Loucy (cell line): ENCODE measurements around the gene WDR75.
A peak's percentile ranks its signal among the peaks of the same experiment; 100 is the strongest.

ENCODE experiments used
- H2AFZ ChIP-seq: fragments of 200-600 bp; sonication (generic); 2 replicates; pipeline ENCODE4 v1.6.0; 2016; ENCODE audit warnings: antibody characterized with exemption, mild to moderate bottlenecking, low read length, moderate library complexity
- H3F3A ChIP-seq: fragments of 200-600 bp; 2 replicates; pipeline ENCODE4 v1.6.0; 2016; ENCODE audit warnings: antibody characterized with exemption, low read depth, mild to moderate bottlenecking
- H3K27me3 ChIP-seq: fragments of 200-600 bp; sonication (generic); 2 replicates; pipeline ENCODE4 v1.6.1; 2014; ENCODE audit warnings: low read length, mild to moderate bottlenecking; ENCODE audit not compliant: insufficient read depth, poor library complexity, severe bottlenecking
- H3K36me3 ChIP-seq: fragments of 200-600 bp; sonication (generic); 2 replicates; pipeline ENCODE4 v1.6.1; 2016; ENCODE audit warnings: low read length; ENCODE audit not compliant: insufficient read depth
- H3K4me1 ChIP-seq: fragments of 200-600 bp; sonication (generic); 2 replicates; pipeline ENCODE4 v1.5.1; 2014; ENCODE audit warnings: low read length, mild to moderate bottlenecking; ENCODE audit not compliant: insufficient read depth, poor library complexity, severe bottlenecking
- H3K4me2 ChIP-seq: fragments of 200-600 bp; sonication (generic); 2 replicates; pipeline ENCODE4 v1.6.0; 2014; ENCODE audit warnings: antibody characterized with exemption, low read length, low read depth, mild to moderate bottlenecking; ENCODE audit not compliant: poor library complexity, severe bottlenecking
- H3K4me3 ChIP-seq: fragments of 200-600 bp; sonication (generic); 2 replicates; pipeline ENCODE4 v1.5.1; 2014; ENCODE audit warnings: low read length, mild to moderate bottlenecking, mixed read lengths; ENCODE audit not compliant: poor library complexity, severe bottlenecking
- H3K79me2 ChIP-seq: fragments of 200-600 bp; sonication (generic); 2 replicates; pipeline ENCODE4 v1.6.1; 2014; ENCODE audit warnings: low read length; ENCODE audit not compliant: insufficient read depth
- H3K9ac ChIP-seq: fragments of 200-600 bp; sonication (generic); 2 replicates; pipeline ENCODE4 v1.6.0; 2014; ENCODE audit warnings: mild to moderate bottlenecking, low read depth, low read length, moderate library complexity; ENCODE audit not compliant: poor library complexity, severe bottlenecking
- H3K9me2 ChIP-seq: fragments of 200-600 bp; sonication (generic); replicated peaks from 2 replicates; pipeline ENCODE4 v1.6.1; 2016; ENCODE audit warnings: low read depth, low read length, mixed read lengths
- H3K9me3 ChIP-seq: fragments of 200-600 bp; sonication (generic); 2 replicates; pipeline ENCODE4 v1.6.1; 2014; ENCODE audit warnings: mild to moderate bottlenecking, antibody characterized with exemption, low read length, low read depth; ENCODE audit not compliant: insufficient read depth
- H4K20me1 ChIP-seq: fragments of 200-600 bp; sonication (generic); 2 replicates; pipeline ENCODE4 v1.6.0; 2014; ENCODE audit warnings: antibody characterized with exemption, low read length, mild to moderate bottlenecking; ENCODE audit not compliant: insufficient read depth, poor library complexity, severe bottlenecking
- EZH2phosphoT487 ChIP-seq: fragments of 200-600 bp; IDR thresholded peaks from 2 replicates; pipeline ENCODE4 v1.6.1; 2018; ENCODE audit warnings: antibody characterized with exemption, mild to moderate bottlenecking, moderate library complexity, borderline replicate concordance
- TF ChIP-seq, protein P1 (sequence below): fragments of 200-600 bp; sonication (generic); conservative IDR thresholded peaks from 2 replicates; pipeline ENCODE4 v1.5.1; 2014; ENCODE audit warnings: mild to moderate bottlenecking, antibody characterized with exemption, low read length

WDR75 gene

GRCh38 chr2:189504238-189504637 lies 63.0 kb downstream of the WDR75 start:
- no peak overlapping the region for H3K4me2 ChIP-seq
- H3K36me3 ChIP-seq, result no peaks in the 10 kb centered on the region
- H3K9ac ChIP-seq, result no peak overlapping the region
- TF ChIP-seq EZH2phosphoT487, result no peak
- TF ChIP-seq, protein P1, sequence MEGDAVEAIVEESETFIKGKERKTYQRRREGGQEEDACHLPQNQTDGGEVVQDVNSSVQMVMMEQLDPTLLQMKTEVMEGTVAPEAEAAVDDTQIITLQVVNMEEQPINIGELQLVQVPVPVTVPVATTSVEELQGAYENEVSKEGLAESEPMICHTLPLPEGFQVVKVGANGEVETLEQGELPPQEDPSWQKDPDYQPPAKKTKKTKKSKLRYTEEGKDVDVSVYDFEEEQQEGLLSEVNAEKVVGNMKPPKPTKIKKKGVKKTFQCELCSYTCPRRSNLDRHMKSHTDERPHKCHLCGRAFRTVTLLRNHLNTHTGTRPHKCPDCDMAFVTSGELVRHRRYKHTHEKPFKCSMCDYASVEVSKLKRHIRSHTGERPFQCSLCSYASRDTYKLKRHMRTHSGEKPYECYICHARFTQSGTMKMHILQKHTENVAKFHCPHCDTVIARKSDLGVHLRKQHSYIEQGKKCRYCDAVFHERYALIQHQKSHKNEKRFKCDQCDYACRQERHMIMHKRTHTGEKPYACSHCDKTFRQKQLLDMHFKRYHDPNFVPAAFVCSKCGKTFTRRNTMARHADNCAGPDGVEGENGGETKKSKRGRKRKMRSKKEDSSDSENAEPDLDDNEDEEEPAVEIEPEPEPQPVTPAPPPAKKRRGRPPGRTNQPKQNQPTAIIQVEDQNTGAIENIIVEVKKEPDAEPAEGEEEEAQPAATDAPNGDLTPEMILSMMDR, result no peak
- H3F3A ChIP-seq, result no peaks in the 10 kb centered on the region
- H3K4me3 ChIP-seq, result no peak overlapping the region
- H2AFZ ChIP-seq, result no peak overlapping the region
- no peaks in the 10 kb centered on the region for H3K27me3 ChIP-seq
- H3K79me2 ChIP-seq, result no peaks in the 10 kb centered on the region
- no peaks in the 10 kb centered on the region for H3K9me3 ChIP-seq
- no peaks in the 10 kb centered on the region for H4K20me1 ChIP-seq
- no peaks in the 10 kb centered on the region for H3K9me2 ChIP-seq
- H3K4me1 ChIP-seq, result peaks cover 11% of the 10 kb centered on the region

GRCh38 chr2:189505492-189505891 lies 64.2 kb downstream of the WDR75 start:
- H3K9ac ChIP-seq, result no peak overlapping the region

DNA sequence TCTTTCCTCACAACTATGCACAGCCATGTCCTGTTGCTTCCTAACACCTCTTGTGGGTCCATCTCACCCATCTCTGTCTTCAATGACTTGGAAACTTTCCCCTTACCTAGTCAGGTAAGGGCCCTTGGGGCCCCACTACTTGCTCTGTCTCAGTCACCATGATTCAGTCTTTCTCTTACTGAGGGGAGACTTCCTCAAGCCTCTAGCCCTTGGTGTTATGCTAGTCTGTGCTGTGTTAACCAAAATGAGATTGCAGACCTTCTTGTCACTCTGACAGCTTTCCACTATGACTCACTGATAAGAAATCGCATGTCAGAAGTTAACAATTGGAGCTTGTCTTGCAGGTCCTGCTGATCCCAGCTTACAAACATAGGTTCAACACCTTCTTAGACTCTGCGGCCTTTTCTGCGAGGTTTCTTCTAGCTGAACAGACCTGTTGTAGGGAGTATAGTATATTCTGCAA lies 65.3 kb downstream of the WDR75 start:
- Histone ChIP-seq H3K4me1 (peaks cover 11% of the 10 kb centered on the region), H3K9ac (no peak overlapping the region), H3F3A (no peaks in the 10 kb centered on the region), H4K20me1 (no peaks in the 10 kb centered on the region), H3K36me3 (no peaks in the 10 kb centered on the region), H3K9me2 (no peaks in the 10 kb centered on the region), H3K4me2 (no peak overlapping the region), H3K27me3 (no peaks in the 10 kb centered on the region), H3K9me3 (no peaks in the 10 kb centered on the region), H3K4me3 (no peak overlapping the region), H3K79me2 (no peaks in the 10 kb centered on the region), H2AFZ (peak overlapping the region; percentile 25; the same call in 1 of the 2 replicates)
- TF ChIP-seq EZH2phosphoT487, result no peak

More at GRCh38 chr2:189505492-189505891, 64.2 kb downstream of the WDR75 start:
- peak overlapping the region; percentile 40 for H3K4me2 ChIP-seq
- TF ChIP-seq EZH2phosphoT487, result no peak
- TF ChIP-seq, protein P1, result peak; percentile 19; the same call in 1 of the 2 replicates
- H4K20me1 ChIP-seq, result no peaks in the 10 kb centered on the region
- H3K4me1 ChIP-seq, result peaks cover 11% of the 10 kb centered on the region
- no peaks in the 10 kb centered on the region for H3K9me2 ChIP-seq
- H2AFZ ChIP-seq, result peak overlapping the region; percentile 68; the same call in 1 of the 2 replicates
- H3K4me3 ChIP-seq, result no peak overlapping the region
- no peaks in the 10 kb centered on the region for H3K27me3 ChIP-seq
- no peaks in the 10 kb centered on the region for H3F3A ChIP-seq
- no peaks in the 10 kb centered on the region for H3K9me3 ChIP-seq
- H3K79me2 ChIP-seq, result no peaks in the 10 kb centered on the region
- H3K36me3 ChIP-seq, result no peaks in the 10 kb centered on the region
